ENCODE data around the gene SREBF1. TPM values are rescaled to one million over a fixed set of nuclear protein-coding genes. Genes with fewer than 3 reads are reported as not detected.

The SREBF1 gene
- total and polyA plus RNA-seq, 2 of the 8 experiments (the other 6 are each of a cell fraction or from before 2014, with no cell fraction given), result 28.6 to 70.8 TPM

GRCh38 chr17:17836250-17836817 lies 452 bp downstream of the SREBF1 start (continued):
- TF ChIP-seq ZNF274 (IDR thresholded peaks at IDR 0.05; ENCODE audit: borderline replicate concordance, extremely low read depth, low read length) (no peak), BCL11A (IDR thresholded peaks at IDR 0.05; ENCODE audit: low read depth in 2 of 2, low read length in 2 of 2) (no peak), CHD1 (IDR thresholded peaks at IDR 0.05; ENCODE audit: low read depth, low read length) (no peak), RFX5 (IDR thresholded peaks at IDR 0.05; ENCODE audit: borderline replicate concordance, low read depth, low read length) (no peak), JUN (IDR thresholded peaks at IDR 0.05; ENCODE audit: low read depth, low read length) (no peak)
